ENCODE results near the gene UNC119B.

Gene UNC119B

GRCh38 chr12:120710031-120710804 lies at the start of gene UNC119B:
UNC119B (plus strand) TSS chr12:120710458; CDS start chr12:120710475, 17 bp downstream.
- no peak within 1 kb of the TSS for H3K27ac ChIP-seq (ENCODE audit: low read length)
- peak within 1 kb of the TSS; percentile 23; the same call in 1 of the 2 replicates for H2AFZ ChIP-seq (ENCODE audit: low read length)
- H3K4me2 ChIP-seq (ENCODE audit: low read depth, low read length) = peak within 1 kb of the TSS; percentile 77
- peak; percentile 9 for DNase-seq
- H3F3A ChIP-seq (ENCODE audit: insufficient read depth, low read length) = no peaks in the 10 kb centered on the region
- H3K27me3 ChIP-seq (replicated peaks; ENCODE audit: insufficient read depth, low read length) = no peaks in the 10 kb centered on the region
- peak within 1 kb of the TSS; percentile 68 for H3K4me3 ChIP-seq (ENCODE audit: low read length)
- TF ChIP-seq EZH2 (optimal IDR thresholded peaks at IDR 0.05; ENCODE audit: low read depth, low read length) (no peak), CTCF (IDR thresholded peaks at IDR 0.05; ENCODE audit: low read length) (no peak), EZH2phosphoT487 (IDR thresholded peaks at IDR 0.05; ENCODE audit: low read length) (no peak)
- H4K20me1 ChIP-seq (ENCODE audit: insufficient read depth, low read length) = no peaks in the 10 kb centered on the region
- H3K9me2 ChIP-seq (replicated peaks; ENCODE audit: insufficient read depth, low read length) = no peaks in the 10 kb centered on the region
- peaks cover 11% of the 10 kb centered on the region for H3K79me2 ChIP-seq (ENCODE audit: low read length)
- H3K36me3 ChIP-seq (replicated peaks; ENCODE audit: insufficient read depth, low read length) = no peaks in the 10 kb centered on the region
- no peaks in the 10 kb centered on the region for H3K9me3 ChIP-seq (replicated peaks; ENCODE audit: insufficient read depth, low read length)
- peak within 1 kb of the TSS; percentile 65 for H3K9ac ChIP-seq (ENCODE audit: low read length)
- H3K4me1 ChIP-seq (ENCODE audit: low read length) = peaks cover 5% of the 10 kb centered on the region; the same call in 1 of the 2 replicates

DNA sequence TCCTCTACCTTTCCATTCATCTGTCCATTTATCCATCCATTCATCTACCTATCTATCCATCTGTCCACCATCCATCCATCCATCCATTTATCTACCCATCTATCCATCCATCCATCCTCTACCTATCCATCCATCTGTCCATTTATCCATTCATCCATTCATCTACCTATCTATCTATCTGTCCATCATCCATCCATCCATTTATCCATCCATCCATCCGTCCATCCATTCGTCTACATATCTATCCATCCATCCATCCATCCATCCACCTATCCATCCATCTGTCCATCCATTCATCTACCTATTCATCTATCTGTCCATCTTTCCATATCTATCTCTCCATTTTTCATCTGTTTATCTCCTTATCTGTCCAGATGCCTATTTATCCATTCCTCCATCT lies 48.8 kb upstream of the UNC119B start:
- Histone ChIP-seq H3K79me2 (ENCODE audit: low read length) (no peaks in the 10 kb centered on the region), H4K20me1 (ENCODE audit: insufficient read depth, low read length) (no peaks in the 10 kb centered on the region), H3F3A (ENCODE audit: insufficient read depth, low read length) (no peaks in the 10 kb centered on the region), H3K4me3 (ENCODE audit: low read length) (no peak overlapping the region), H2AFZ (ENCODE audit: low read length) (no peak overlapping the region), H3K9me2 (replicated peaks; ENCODE audit: insufficient read depth, low read length) (no peaks in the 10 kb centered on the region), H3K4me1 (ENCODE audit: low read length) (no peaks in the 10 kb centered on the region), H3K27me3 (replicated peaks; ENCODE audit: insufficient read depth, low read length) (no peaks in the 10 kb centered on the region), H3K36me3 (replicated peaks; ENCODE audit: insufficient read depth, low read length) (no peaks in the 10 kb centered on the region), H3K4me2 (ENCODE audit: low read depth, low read length) (no peak overlapping the region), H3K9ac (ENCODE audit: low read length) (no peak overlapping the region), H3K27ac (ENCODE audit: low read length) (no peak overlapping the region), H3K9me3 (replicated peaks; ENCODE audit: insufficient read depth, low read length) (no peaks in the 10 kb centered on the region)
- TF ChIP-seq CTCF (IDR thresholded peaks at IDR 0.05; ENCODE audit: low read length) (no peak), EZH2phosphoT487 (IDR thresholded peaks at IDR 0.05; ENCODE audit: low read length) (no peak), EZH2 (optimal IDR thresholded peaks at IDR 0.05; ENCODE audit: low read depth, low read length) (no peak)
- DNase-seq = no peak

DNA sequence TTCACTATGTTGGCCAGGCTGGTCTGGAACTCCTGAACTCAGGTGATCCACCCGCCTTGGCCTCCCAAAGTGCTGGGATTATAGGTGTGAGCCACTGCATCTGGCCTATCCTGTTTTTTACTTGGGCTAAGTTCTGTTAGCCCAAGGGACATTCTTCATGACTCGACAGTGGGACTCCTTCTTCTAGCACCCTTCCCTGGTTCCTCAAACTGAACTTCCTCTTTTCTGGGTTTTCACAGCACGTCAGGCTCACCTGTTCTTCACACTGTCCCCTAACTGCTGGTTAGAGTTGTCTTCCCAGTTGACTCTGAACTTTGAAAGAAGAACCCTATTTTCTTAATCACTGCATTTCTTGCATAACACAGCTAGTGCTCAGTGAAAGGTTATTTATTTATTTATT lies 47.4 kb upstream of the UNC119B start:
- Histone ChIP-seq H3K27ac (ENCODE audit: low read length) (no peak overlapping the region), H3F3A (ENCODE audit: insufficient read depth, low read length) (no peaks in the 10 kb centered on the region), H3K4me3 (ENCODE audit: low read length) (no peak overlapping the region), H2AFZ (ENCODE audit: low read length) (no peak overlapping the region), H3K9ac (ENCODE audit: low read length) (no peak overlapping the region), H3K36me3 (replicated peaks; ENCODE audit: insufficient read depth, low read length) (no peaks in the 10 kb centered on the region), H3K79me2 (ENCODE audit: low read length) (no peaks in the 10 kb centered on the region), H3K4me2 (ENCODE audit: low read depth, low read length) (no peak overlapping the region), H3K9me3 (replicated peaks; ENCODE audit: insufficient read depth, low read length) (no peaks in the 10 kb centered on the region), H4K20me1 (ENCODE audit: insufficient read depth, low read length) (no peaks in the 10 kb centered on the region), H3K27me3 (replicated peaks; ENCODE audit: insufficient read depth, low read length) (no peaks in the 10 kb centered on the region), H3K4me1 (ENCODE audit: low read length) (no peaks in the 10 kb centered on the region), H3K9me2 (replicated peaks; ENCODE audit: insufficient read depth, low read length) (no peaks in the 10 kb centered on the region)
- DNase-seq = no peak
- no peak for TF ChIP-seq EZH2phosphoT487 (IDR thresholded peaks at IDR 0.05; ENCODE audit: low read length)
- no peak for TF ChIP-seq EZH2 (optimal IDR thresholded peaks at IDR 0.05; ENCODE audit: low read depth, low read length)

DNA sequence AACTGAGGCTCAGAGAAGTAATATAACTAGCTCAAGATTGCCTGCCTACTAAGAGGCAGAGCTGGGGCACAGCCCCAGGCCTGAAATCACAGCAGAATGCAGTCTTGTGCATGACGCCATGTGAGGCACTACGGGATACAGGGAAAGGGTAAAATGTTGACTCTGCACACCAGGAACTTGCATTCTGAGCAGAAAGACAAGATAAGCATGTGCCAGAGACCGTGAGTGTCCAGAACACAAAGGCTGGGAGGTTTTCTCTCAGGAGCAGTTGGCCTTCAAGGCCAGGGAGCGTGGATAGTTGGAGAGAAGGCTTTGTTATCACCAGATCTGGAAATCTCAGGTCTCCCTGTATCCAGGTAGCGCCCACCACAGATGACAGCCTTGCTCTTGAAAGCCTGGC lies 46.5 kb upstream of the UNC119B start:
- H4K20me1 ChIP-seq (ENCODE audit: insufficient read depth, low read length) = no peaks in the 10 kb centered on the region
- H2AFZ ChIP-seq (ENCODE audit: low read length) = no peak overlapping the region
- H3K9me3 ChIP-seq (replicated peaks; ENCODE audit: insufficient read depth, low read length) = no peaks in the 10 kb centered on the region
- no peak overlapping the region for H3K27ac ChIP-seq (ENCODE audit: low read length)
- TF ChIP-seq CTCF (IDR thresholded peaks at IDR 0.05; ENCODE audit: low read length) (no peak), EZH2phosphoT487 (IDR thresholded peaks at IDR 0.05; ENCODE audit: low read length) (no peak)
- H3K4me1 ChIP-seq (ENCODE audit: low read length) = no peaks in the 10 kb centered on the region
- DNase-seq = no peak
- no peak overlapping the region for H3K4me2 ChIP-seq (ENCODE audit: low read depth, low read length)
- H3K79me2 ChIP-seq (ENCODE audit: low read length) = no peaks in the 10 kb centered on the region
- H3K36me3 ChIP-seq (replicated peaks; ENCODE audit: insufficient read depth, low read length) = no peaks in the 10 kb centered on the region
- no peak overlapping the region for H3K4me3 ChIP-seq (ENCODE audit: low read length)
- no peaks in the 10 kb centered on the region for H3K27me3 ChIP-seq (replicated peaks; ENCODE audit: insufficient read depth, low read length)
- no peaks in the 10 kb centered on the region for H3F3A ChIP-seq (ENCODE audit: insufficient read depth, low read length)
- H3K9me2 ChIP-seq (replicated peaks; ENCODE audit: insufficient read depth, low read length) = no peaks in the 10 kb centered on the region
- H3K9ac ChIP-seq (ENCODE audit: low read length) = no peak overlapping the region
